Measurements from ENCODE around the gene RCSD1.

DNA sequence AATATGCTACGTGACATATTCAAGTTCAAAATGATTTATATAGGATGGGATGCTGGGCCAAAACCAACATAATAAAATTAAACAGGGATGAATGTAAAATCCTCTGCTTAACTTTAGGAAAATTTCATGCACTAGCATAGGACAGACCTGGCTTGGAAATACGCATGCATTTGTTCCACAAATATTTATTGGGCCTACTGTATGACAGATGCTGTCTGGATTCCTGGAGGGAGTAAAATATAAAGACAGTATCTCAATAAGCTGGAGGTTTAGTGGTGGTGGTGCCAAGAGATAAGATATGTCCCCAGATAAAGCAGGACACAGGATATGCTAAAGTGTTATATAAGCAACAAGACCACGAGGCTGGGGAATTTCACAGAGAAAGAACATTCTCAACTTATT is 15.1 kb downstream of the RCSD1 start:
- TF ChIP-seq, protein P1, sequence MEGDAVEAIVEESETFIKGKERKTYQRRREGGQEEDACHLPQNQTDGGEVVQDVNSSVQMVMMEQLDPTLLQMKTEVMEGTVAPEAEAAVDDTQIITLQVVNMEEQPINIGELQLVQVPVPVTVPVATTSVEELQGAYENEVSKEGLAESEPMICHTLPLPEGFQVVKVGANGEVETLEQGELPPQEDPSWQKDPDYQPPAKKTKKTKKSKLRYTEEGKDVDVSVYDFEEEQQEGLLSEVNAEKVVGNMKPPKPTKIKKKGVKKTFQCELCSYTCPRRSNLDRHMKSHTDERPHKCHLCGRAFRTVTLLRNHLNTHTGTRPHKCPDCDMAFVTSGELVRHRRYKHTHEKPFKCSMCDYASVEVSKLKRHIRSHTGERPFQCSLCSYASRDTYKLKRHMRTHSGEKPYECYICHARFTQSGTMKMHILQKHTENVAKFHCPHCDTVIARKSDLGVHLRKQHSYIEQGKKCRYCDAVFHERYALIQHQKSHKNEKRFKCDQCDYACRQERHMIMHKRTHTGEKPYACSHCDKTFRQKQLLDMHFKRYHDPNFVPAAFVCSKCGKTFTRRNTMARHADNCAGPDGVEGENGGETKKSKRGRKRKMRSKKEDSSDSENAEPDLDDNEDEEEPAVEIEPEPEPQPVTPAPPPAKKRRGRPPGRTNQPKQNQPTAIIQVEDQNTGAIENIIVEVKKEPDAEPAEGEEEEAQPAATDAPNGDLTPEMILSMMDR (conservative IDR thresholded peaks at IDR 0.05; ENCODE audit: low read depth, low read length), result no peak
- TF ChIP-seq EZH2 (IDR thresholded peaks at IDR 0.05; ENCODE audit: borderline replicate concordance, low read depth, low read length, poor library complexity, severe bottlenecking), result no peak

All from A673 (cell line).